ENCODE data around the gene HBQ1. TPM values are rescaled to one million over a fixed set of nuclear protein-coding genes. Genes with fewer than 3 reads are reported as not detected.
"Not testable (repeated sequence)": the region's sequence is repeated elsewhere in the genome, so short reads cannot be mapped to it uniquely, and the experiment has no call there.

Gene HBQ1
- total RNA-seq, 1 experiment from 2014 or later: 3.5 TPM

DNA sequence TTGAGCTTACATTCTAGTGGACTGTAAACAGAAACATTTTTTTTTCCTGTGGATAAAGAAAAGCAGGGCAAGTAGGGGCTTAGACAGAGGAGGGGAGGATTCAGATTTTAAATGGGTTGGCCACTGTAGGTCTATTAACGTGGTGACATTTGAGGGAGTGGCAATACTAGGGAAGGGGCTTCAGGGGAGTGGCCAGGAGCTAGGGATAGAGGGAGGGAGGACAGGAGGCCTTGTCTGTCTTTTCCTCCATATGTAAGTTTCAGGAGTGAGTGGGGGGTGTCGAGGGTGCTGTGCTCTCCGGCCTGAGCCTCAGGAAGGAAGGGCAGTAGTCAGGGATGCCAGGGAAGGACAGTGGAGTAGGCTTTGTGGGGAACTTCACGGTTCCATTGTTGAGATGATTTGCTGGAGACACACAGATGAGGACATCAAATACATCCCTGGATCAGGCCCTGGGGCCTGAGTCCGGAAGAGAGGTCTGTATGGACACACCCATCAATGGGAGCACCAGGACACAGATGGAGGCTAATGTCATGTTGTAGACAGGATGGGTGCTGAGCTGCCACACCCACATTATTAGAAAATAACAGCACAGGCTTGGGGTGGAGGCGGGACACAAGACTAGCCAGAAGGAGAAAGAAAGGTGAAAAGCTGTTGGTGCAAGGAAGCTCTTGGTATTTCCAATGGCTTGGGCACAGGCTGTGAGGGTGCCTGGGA lies 21.0 kb upstream of the HBQ1 start:
- Histone ChIP-seq H2BK12ac (ENCODE audit: insufficient read length, low read depth, low read length) (no peak overlapping the region), H2AK5ac (ENCODE audit: insufficient read length, low read length) (no peak overlapping the region), H3K23ac (ENCODE audit: insufficient read length, low read depth, low read length) (no peak overlapping the region), H3K14ac (ENCODE audit: insufficient read depth, low read length) (no peak overlapping the region), H4K91ac (ENCODE audit: insufficient read length, low read depth, low read length) (no peak overlapping the region), H3K9ac (ENCODE audit: extremely low read depth, insufficient read length, low read length) (no peak overlapping the region), H4K5ac (ENCODE audit: insufficient read length, low read depth, low read length) (no peak overlapping the region), H2BK5ac (ENCODE audit: insufficient read length, low read length) (no peak overlapping the region), H3K9me3 (ENCODE audit: control insufficient read depth, low read depth, low read length) (no peaks in the 10 kb centered on the region), H4K20me1 (ENCODE audit: control insufficient read depth, insufficient read depth, insufficient read length) (no peaks in the 10 kb centered on the region), H3K4me2 (ENCODE audit: insufficient read depth, insufficient read length, low read length) (no peak overlapping the region), H3K27me3 (ENCODE audit: insufficient read depth, low read length) (peaks cover 9% of the 10 kb centered on the region; the same call in 1 of the 2 replicates), H2AFZ (ENCODE audit: low read length) (no peak overlapping the region), H2BK15ac (ENCODE audit: low read depth, low read length) (no peak overlapping the region), H3K79me2 (ENCODE audit: insufficient read depth, low read length) (no peaks in the 10 kb centered on the region), H3K56ac (ENCODE audit: insufficient read length, low read depth, low read length) (no peak overlapping the region), H3K23me2 (ENCODE audit: insufficient read length, low read depth, low read length, poor library complexity, severe bottlenecking) (peaks cover 6% of the 10 kb centered on the region), H3K79me1 (ENCODE audit: insufficient read depth, low read depth, low read length, poor library complexity, severe bottlenecking) (no peaks in the 10 kb centered on the region), H3K4ac (ENCODE audit: low read depth, low read length) (no peak overlapping the region), H3K4me1 (ENCODE audit: insufficient read depth, low read length) (no peaks in the 10 kb centered on the region), H4K8ac (replicated peaks; ENCODE audit: insufficient read length, low read depth, low read length) (no peak overlapping the region), H2BK20ac (ENCODE audit: low read depth, low read length, poor library complexity, severe bottlenecking) (no peak overlapping the region), H2BK120ac (ENCODE audit: low read depth, low read length, poor library complexity, severe bottlenecking) (no peak overlapping the region), H3K18ac (ENCODE audit: insufficient read length, low read depth, low read length) (no peak overlapping the region), H3T11ph (ENCODE audit: low read length) (no peak overlapping the region), H3K27ac (ENCODE audit: insufficient read length, low read depth, low read length) (no peak overlapping the region)
- Mint-ChIP-seq H3K27me3 (ENCODE audit: low read depth) (peaks cover 72% of the 10 kb centered on the region), H3K4me1 (peaks cover 9% of the 10 kb centered on the region in 2 experiments), H3K4me3 (no peak overlapping the region), H3K36me3 (ENCODE audit: insufficient read depth in 1 of 3, low read depth in 3 of 3) (no peaks in the 10 kb centered on the region), H3K27ac (no peak overlapping the region), H3K9me3 (peaks cover 5 to 9% of the 10 kb centered on the region in 2 experiments; a peak in 3 of 5 replicates)
- whole genome bisulfite sequencing (ENCODE audit: extremely low coverage, insufficient read length, low lambda C conversion rate): no CpG with 5 or more reads among the region's 6 CpGs
- no peak for DNase-seq
- TF ChIP-seq, protein P1, sequence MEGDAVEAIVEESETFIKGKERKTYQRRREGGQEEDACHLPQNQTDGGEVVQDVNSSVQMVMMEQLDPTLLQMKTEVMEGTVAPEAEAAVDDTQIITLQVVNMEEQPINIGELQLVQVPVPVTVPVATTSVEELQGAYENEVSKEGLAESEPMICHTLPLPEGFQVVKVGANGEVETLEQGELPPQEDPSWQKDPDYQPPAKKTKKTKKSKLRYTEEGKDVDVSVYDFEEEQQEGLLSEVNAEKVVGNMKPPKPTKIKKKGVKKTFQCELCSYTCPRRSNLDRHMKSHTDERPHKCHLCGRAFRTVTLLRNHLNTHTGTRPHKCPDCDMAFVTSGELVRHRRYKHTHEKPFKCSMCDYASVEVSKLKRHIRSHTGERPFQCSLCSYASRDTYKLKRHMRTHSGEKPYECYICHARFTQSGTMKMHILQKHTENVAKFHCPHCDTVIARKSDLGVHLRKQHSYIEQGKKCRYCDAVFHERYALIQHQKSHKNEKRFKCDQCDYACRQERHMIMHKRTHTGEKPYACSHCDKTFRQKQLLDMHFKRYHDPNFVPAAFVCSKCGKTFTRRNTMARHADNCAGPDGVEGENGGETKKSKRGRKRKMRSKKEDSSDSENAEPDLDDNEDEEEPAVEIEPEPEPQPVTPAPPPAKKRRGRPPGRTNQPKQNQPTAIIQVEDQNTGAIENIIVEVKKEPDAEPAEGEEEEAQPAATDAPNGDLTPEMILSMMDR (conservative IDR thresholded peaks at IDR 0.05): no peak

DNA sequence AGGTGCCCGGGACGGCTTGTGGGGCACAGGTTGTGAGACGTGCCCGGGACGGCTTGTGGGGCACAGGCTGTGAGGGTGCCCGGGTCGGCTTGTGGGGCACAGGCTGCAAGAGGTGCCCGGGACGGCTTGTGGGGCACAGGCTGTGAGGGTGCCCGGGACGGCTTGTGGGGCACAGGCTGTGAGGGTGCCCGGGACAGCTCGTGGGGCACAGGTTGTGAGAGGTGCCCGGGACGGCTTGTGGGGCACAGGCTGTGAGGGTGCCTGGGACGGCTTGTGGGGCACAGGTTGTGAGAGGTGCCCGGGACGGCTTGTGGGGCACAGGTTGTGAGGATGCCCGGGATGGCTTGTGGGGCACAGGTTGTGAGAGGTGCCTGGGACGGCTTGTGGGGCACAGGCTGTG lies 20.0 kb upstream of the HBQ1 start:
- not testable (repeated sequence) for H3K79me1 ChIP-seq (ENCODE audit: insufficient read depth, low read depth, low read length, poor library complexity, severe bottlenecking); H2AK5ac ChIP-seq (ENCODE audit: insufficient read length, low read length); H4K5ac ChIP-seq (ENCODE audit: insufficient read length, low read depth, low read length); H3K4me3 Mint-ChIP-seq; H3K23me2 ChIP-seq (ENCODE audit: insufficient read length, low read depth, low read length, poor library complexity, severe bottlenecking); H3K4me2 ChIP-seq (ENCODE audit: insufficient read depth, insufficient read length, low read length); H3K27ac ChIP-seq (ENCODE audit: insufficient read length, low read depth, low read length); H3K36me3 Mint-ChIP-seq (ENCODE audit: insufficient read depth in 1 of 3, low read depth in 3 of 3); H3T11ph ChIP-seq (ENCODE audit: low read length); H4K91ac ChIP-seq (ENCODE audit: insufficient read length, low read depth, low read length); H3K23ac ChIP-seq (ENCODE audit: insufficient read length, low read depth, low read length); H3K9me3 ChIP-seq (ENCODE audit: control insufficient read depth, low read depth, low read length); H3K27ac Mint-ChIP-seq; H3K14ac ChIP-seq (ENCODE audit: insufficient read depth, low read length); H3K9me3 Mint-ChIP-seq; H2BK20ac ChIP-seq (ENCODE audit: low read depth, low read length, poor library complexity, severe bottlenecking); H3K27me3 ChIP-seq (ENCODE audit: insufficient read depth, low read length); H3K18ac ChIP-seq (ENCODE audit: insufficient read length, low read depth, low read length); H2BK12ac ChIP-seq (ENCODE audit: insufficient read length, low read depth, low read length); H2BK15ac ChIP-seq (ENCODE audit: low read depth, low read length); H3K4ac ChIP-seq (ENCODE audit: low read depth, low read length); H4K8ac ChIP-seq (replicated peaks; ENCODE audit: insufficient read length, low read depth, low read length); H2AFZ ChIP-seq (ENCODE audit: low read length); H2BK120ac ChIP-seq (ENCODE audit: low read depth, low read length, poor library complexity, severe bottlenecking); H3K4me1 ChIP-seq (ENCODE audit: insufficient read depth, low read length); H4K20me1 ChIP-seq (ENCODE audit: control insufficient read depth, insufficient read depth, insufficient read length); H2BK5ac ChIP-seq (ENCODE audit: insufficient read length, low read length); DNase-seq; H3K9ac ChIP-seq (ENCODE audit: extremely low read depth, insufficient read length, low read length); H3K4me1 Mint-ChIP-seq; H3K56ac ChIP-seq (ENCODE audit: insufficient read length, low read depth, low read length); H3K79me2 ChIP-seq (ENCODE audit: insufficient read depth, low read length)
- peaks cover 67% of the 10 kb centered on the region for H3K27me3 Mint-ChIP-seq (ENCODE audit: low read depth)
- WGBS (ENCODE audit: extremely low coverage, insufficient read length, low lambda C conversion rate): no CpG with 5 or more reads among the region's 20 CpGs
